HEK293 (cell line): ENCODE results near the gene ISCU.

Source experiments
- FEZF1 ChIP-seq: fragments of 450-650 bp; formaldehyde crosslinking; IDR thresholded peaks from 2 replicates; pipeline ENCODE4 v1.5.1; 2016; ENCODE audit warnings: missing biosample characterization, missing genetic modification characterization
- GFI1B ChIP-seq: fragments of 450-650 bp; formaldehyde crosslinking; IDR thresholded peaks from 2 replicates; pipeline ENCODE4 v1.5.1; 2016; ENCODE audit warnings: missing biosample characterization, missing genetic modification characterization
- GLI2 ChIP-seq: fragments of 450-650 bp; formaldehyde crosslinking; IDR thresholded peaks from 2 replicates; pipeline ENCODE4; 2017; ENCODE audit warnings: missing biosample characterization, missing genetic modification characterization, low read depth, borderline replicate concordance
- GLIS2 ChIP-seq: fragments of 450-650 bp; formaldehyde crosslinking; IDR thresholded peaks from 2 replicates; pipeline ENCODE4 v1.5.1; 2016; ENCODE audit warnings: missing biosample characterization, missing genetic modification characterization
- KLF16 ChIP-seq: fragments of 450-650 bp; formaldehyde crosslinking; IDR thresholded peaks from 2 replicates; pipeline ENCODE4 v1.5.1; 2017; ENCODE audit warnings: missing biosample characterization, missing genetic modification characterization
- KLF9 ChIP-seq: fragments of 450-650 bp; formaldehyde crosslinking; IDR thresholded peaks from 2 replicates; pipeline ENCODE4 v1.5.1; 2016; ENCODE audit warnings: missing biosample characterization, missing genetic modification characterization, low read depth
- PRDM1 ChIP-seq: fragments of 450-650 bp; formaldehyde crosslinking; IDR thresholded peaks from 2 replicates; pipeline ENCODE4; 2016; ENCODE audit warnings: missing biosample characterization, missing genetic modification characterization
- SALL2 ChIP-seq: fragments of 450-650 bp; formaldehyde crosslinking; IDR thresholded peaks from 2 replicates; pipeline ENCODE4 v1.5.0; 2017; ENCODE audit warnings: missing biosample characterization, mild to moderate bottlenecking, missing genetic modification characterization, borderline replicate concordance
- SCRT1 ChIP-seq: fragments of 450-650 bp; formaldehyde crosslinking; IDR thresholded peaks from 2 replicates; pipeline ENCODE4 v1.5.1; 2016; ENCODE audit warnings: missing biosample characterization, missing genetic modification characterization, borderline replicate concordance
- SETDB1 ChIP-seq: IDR thresholded peaks from one replicate; pipeline ENCODE4 v1.6.1; 2017; ENCODE audit warnings: mild to moderate bottlenecking, low read length, moderate library complexity, mixed read lengths; ENCODE audit not compliant: insufficient read length
- TCF7L2 ChIP-seq: IDR thresholded peaks from 2 replicates; pipeline ENCODE4 v1.6.1; 2011; ENCODE audit warnings: low read depth, mild to moderate bottlenecking, inconsistent platforms, low read length, moderate library complexity, borderline replicate concordance
- YY1 ChIP-seq: fragments of 450-650 bp; formaldehyde crosslinking; IDR thresholded peaks from 2 replicates; pipeline ENCODE4 v1.5.1; 2018; ENCODE audit warnings: missing biosample characterization, missing genetic modification characterization
- ZBTB17 ChIP-seq: fragments of 450-650 bp; formaldehyde crosslinking; IDR thresholded peaks from 2 replicates; pipeline ENCODE4 v1.5.1; 2016; ENCODE audit warnings: missing biosample characterization, missing genetic modification characterization
- ZBTB8A ChIP-seq: fragments of 450-650 bp; formaldehyde crosslinking; IDR thresholded peaks from 2 replicates; pipeline ENCODE4 v1.5.1; 2016; ENCODE audit warnings: missing biosample characterization, missing genetic modification characterization
- ZNF19 ChIP-seq: fragments of 450-650 bp; formaldehyde crosslinking; IDR thresholded peaks from 2 replicates; pipeline ENCODE4; 2016; ENCODE audit warnings: missing biosample characterization, missing genetic modification characterization, low read depth
- ZNF23 ChIP-seq: fragments of 450-650 bp; formaldehyde crosslinking; IDR thresholded peaks from 2 replicates; pipeline ENCODE4 v1.5.1; 2016; ENCODE audit warnings: missing biosample characterization, missing genetic modification characterization, borderline replicate concordance
- ZNF248 ChIP-seq: fragments of 450-650 bp; formaldehyde crosslinking; IDR thresholded peaks from 2 replicates; pipeline ENCODE4 v1.5.1; 2017; ENCODE audit warnings: missing biosample characterization, missing genetic modification characterization
- ZNF274 ChIP-seq, 2 experiments: fragments of 200-500 bp in 1 of 2; fragments of 450-650 bp in 1 of 2; sonication (Bioruptor generic) in 1 of 2; formaldehyde crosslinking in 1 of 2; IDR thresholded peaks; 2 replicates each; pipeline versions ENCODE4 v1.5.1 to v1.6.1; 2014 to 2016; ENCODE audit warnings: borderline replicate concordance in 1 of 2, inconsistent platforms in 1 of 2, low read length in 1 of 2, missing biosample characterization in 1 of 2, missing genetic modification characterization in 1 of 2
- ZNF366 ChIP-seq: fragments of 450-650 bp; formaldehyde crosslinking; conservative IDR thresholded peaks from 2 replicates; pipeline ENCODE4 v1.5.1; 2016; ENCODE audit warnings: missing biosample characterization, missing genetic modification characterization
- ZNF391 ChIP-seq: fragments of 450-650 bp; formaldehyde crosslinking; IDR thresholded peaks from 2 replicates; pipeline ENCODE4 v1.5.1; 2016; ENCODE audit warnings: low read depth, missing biosample characterization, missing genetic modification characterization, borderline replicate concordance
- ZNF48 ChIP-seq: fragments of 450-650 bp; formaldehyde crosslinking; IDR thresholded peaks from 2 replicates; pipeline ENCODE4 v1.5.1; 2016; ENCODE audit warnings: missing biosample characterization, missing genetic modification characterization
- ZNF510 ChIP-seq: fragments of 450-650 bp; formaldehyde crosslinking; IDR thresholded peaks from 2 replicates; pipeline ENCODE4 v1.5.1; 2018; ENCODE audit warnings: mild to moderate bottlenecking, missing genetic modification characterization, missing biosample characterization; ENCODE audit not compliant: insufficient replicate concordance
- ZNF521 ChIP-seq: fragments of 450-650 bp; formaldehyde crosslinking; IDR thresholded peaks from 2 replicates; pipeline ENCODE4 v1.5.1; 2017; ENCODE audit warnings: missing biosample characterization, mild to moderate bottlenecking, missing genetic modification characterization
- ZNF530 ChIP-seq: fragments of 450-650 bp; formaldehyde crosslinking; IDR thresholded peaks from 2 replicates; pipeline ENCODE4 v1.5.1; 2016; ENCODE audit warnings: low read depth, missing biosample characterization, missing genetic modification characterization
- ZNF548 ChIP-seq: fragments of 450-650 bp; formaldehyde crosslinking; IDR thresholded peaks from 2 replicates; pipeline ENCODE4 v1.5.1; 2016; ENCODE audit warnings: missing biosample characterization, missing genetic modification characterization
- ZNF596 ChIP-seq: fragments of 450-650 bp; IDR thresholded peaks from 2 replicates; pipeline ENCODE4 v1.5.0; 2018; ENCODE audit warnings: missing biosample characterization, mild to moderate bottlenecking, missing genetic modification characterization, moderate library complexity
- ZNF677 ChIP-seq: fragments of 450-650 bp; IDR thresholded peaks from 2 replicates; pipeline ENCODE4 v1.5.0; 2018; ENCODE audit warnings: missing biosample characterization, mild to moderate bottlenecking, missing genetic modification characterization, moderate library complexity
- ZNF785 ChIP-seq: fragments of 450-650 bp; formaldehyde crosslinking; IDR thresholded peaks from 2 replicates; pipeline ENCODE4 v1.5.1; 2016; ENCODE audit warnings: missing biosample characterization, missing genetic modification characterization
- ZNF843 ChIP-seq: fragments of 450-650 bp; formaldehyde crosslinking; IDR thresholded peaks from 2 replicates; pipeline ENCODE4 v1.5.1; 2016; ENCODE audit warnings: missing biosample characterization, missing genetic modification characterization
- TF ChIP-seq, protein P1 (sequence below): fragments of 450-650 bp; formaldehyde crosslinking; IDR thresholded peaks from 2 replicates; pipeline ENCODE4 v1.5.1; 2016; ENCODE audit warnings: missing biosample characterization, missing genetic modification characterization
- TF ChIP-seq, protein P2 (sequence below): fragments of 450-650 bp; formaldehyde crosslinking; IDR thresholded peaks from 2 replicates; pipeline ENCODE4 v1.5.1; 2017; ENCODE audit warnings: missing biosample characterization, missing genetic modification characterization
- TF ChIP-seq, protein P3 (sequence below): fragments of 450-650 bp; formaldehyde crosslinking; IDR thresholded peaks from 2 replicates; pipeline ENCODE4 v1.5.1; 2016; ENCODE audit warnings: missing biosample characterization, missing genetic modification characterization
- TF ChIP-seq, protein P4 (sequence below): fragments of 450-650 bp; formaldehyde crosslinking; IDR thresholded peaks from 2 replicates; pipeline ENCODE4 v1.5.1; 2016; ENCODE audit warnings: missing biosample characterization, missing genetic modification characterization, low read depth

The ISCU gene

DNA sequence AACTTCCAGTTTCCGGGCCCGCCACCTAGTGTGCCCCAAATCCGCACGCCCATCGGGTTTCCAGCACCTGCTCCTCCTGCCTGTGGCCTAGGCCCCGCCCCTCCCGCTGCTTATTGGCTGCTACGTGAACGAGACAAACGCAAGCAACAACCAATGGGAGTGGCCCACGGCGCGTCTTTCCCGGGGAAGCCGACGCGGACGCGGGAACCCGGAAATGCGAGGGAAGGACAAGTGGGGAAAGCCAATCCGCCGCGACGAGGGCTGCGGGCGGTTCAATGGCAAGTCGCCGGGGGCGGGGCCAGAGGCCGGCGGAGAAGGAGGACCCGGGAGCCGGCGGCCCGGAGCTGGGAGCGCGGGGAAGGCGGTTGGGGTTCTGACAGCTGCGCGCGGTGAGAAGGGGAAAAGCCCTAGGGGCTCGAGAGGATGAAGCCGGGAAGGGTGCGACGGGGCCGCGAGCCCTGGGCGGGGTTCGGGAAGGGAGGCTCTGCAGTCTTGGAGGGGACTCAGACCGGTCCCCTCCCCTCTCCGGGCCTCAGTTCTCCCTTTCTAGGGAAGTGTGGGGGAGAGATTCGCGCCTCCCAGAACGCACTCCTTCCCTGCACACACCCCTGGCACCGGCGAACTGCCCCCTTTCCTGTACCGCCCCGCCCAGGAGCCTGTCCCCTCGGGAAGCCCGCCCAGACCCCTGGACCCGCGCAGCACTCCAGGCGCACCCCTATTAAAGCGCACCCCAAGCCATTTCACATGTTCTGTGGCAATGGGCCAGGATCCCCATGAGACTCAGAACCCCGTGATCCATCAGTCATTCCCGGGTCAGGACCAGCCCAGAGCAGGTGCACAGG lies 47.2 kb upstream of the ISCU start, which contains the start of gene FICD (continued):
- TF ChIP-seq KLF9 (peak; percentile 63), KLF16 (tag by site-specific recombination) (peak; percentile 77), PRDM1 (peak; percentile 41; the same call in 1 of the 2 replicates), ZNF785 (tag by site-specific recombination) (no peak), ZNF391 (tag by site-specific recombination) (peak; percentile 87; the same call in 1 of the 2 replicates), ZNF530 (tag by site-specific recombination) (no peak), ZNF248 (tag by site-specific recombination) (no peak), ZNF19 (no peak), SCRT1 (tag by site-specific recombination) (no peak), ZNF843 (tag by site-specific recombination) (0 out of 2 replicates have a peak, but pooled peaks have one; percentile 14), SETDB1 (no peak), ZNF521 (tag by site-specific recombination) (no peak), TCF7L2 (no peak), ZNF48 (tag by site-specific recombination) (no peak), ZBTB8A (tag by site-specific recombination) (peak; percentile 97), SALL2 (tag by site-specific recombination) (no peak), ZNF510 (tag by site-specific recombination) (no peak), ZNF366 (tag by site-specific recombination) (peak; percentile 32), ZNF548 (no peak), ZNF23 (no peak), GFI1B (no peak), GLIS2 (tag by site-specific recombination) (peak; percentile 63), FEZF1 (tag by site-specific recombination) (no peak), ZNF677 (no peak), YY1 (tag by site-specific recombination) (no peak), ZNF274 (IDR thresholded peaks at IDR 0.05; ENCODE audit: low read length) (no peak), ZNF274 (tag by site-specific recombination; IDR thresholded peaks at IDR 0.05; ENCODE audit: borderline replicate concordance) (no peak), GLI2 (tag by site-specific recombination) (no peak), ZBTB17 (tag by site-specific recombination) (peak; percentile 57; the same call in 1 of the 2 replicates), ZNF596 (no peak)
- TF ChIP-seq, protein P1, sequence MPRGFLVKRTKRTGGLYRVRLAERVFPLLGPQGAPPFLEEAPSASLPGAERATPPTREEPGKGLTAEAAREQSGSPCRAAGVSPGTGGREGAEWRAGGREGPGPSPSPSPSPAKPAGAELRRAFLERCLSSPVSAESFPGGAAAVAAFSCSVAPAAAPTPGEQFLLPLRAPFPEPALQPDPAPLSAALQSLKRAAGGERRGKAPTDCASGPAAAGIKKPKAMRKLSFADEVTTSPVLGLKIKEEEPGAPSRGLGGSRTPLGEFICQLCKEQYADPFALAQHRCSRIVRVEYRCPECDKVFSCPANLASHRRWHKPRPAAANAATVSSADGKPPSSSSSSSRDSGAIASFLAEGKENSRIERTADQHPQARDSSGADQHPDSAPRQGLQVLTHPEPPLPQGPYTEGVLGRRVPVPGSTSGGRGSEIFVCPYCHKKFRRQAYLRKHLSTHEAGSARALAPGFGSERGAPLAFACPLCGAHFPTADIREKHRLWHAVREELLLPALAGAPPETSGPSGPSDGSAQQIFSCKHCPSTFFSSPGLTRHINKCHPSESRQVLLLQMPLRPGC (tag by site-specific recombination): no peak
- TF ChIP-seq, protein P2, sequence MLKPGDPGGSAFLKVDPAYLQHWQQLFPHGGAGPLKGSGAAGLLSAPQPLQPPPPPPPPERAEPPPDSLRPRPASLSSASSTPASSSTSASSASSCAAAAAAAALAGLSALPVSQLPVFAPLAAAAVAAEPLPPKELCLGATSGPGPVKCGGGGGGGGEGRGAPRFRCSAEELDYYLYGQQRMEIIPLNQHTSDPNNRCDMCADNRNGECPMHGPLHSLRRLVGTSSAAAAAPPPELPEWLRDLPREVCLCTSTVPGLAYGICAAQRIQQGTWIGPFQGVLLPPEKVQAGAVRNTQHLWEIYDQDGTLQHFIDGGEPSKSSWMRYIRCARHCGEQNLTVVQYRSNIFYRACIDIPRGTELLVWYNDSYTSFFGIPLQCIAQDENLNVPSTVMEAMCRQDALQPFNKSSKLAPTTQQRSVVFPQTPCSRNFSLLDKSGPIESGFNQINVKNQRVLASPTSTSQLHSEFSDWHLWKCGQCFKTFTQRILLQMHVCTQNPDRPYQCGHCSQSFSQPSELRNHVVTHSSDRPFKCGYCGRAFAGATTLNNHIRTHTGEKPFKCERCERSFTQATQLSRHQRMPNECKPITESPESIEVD (tag by site-specific recombination): no peak
- TF ChIP-seq, protein P3, sequence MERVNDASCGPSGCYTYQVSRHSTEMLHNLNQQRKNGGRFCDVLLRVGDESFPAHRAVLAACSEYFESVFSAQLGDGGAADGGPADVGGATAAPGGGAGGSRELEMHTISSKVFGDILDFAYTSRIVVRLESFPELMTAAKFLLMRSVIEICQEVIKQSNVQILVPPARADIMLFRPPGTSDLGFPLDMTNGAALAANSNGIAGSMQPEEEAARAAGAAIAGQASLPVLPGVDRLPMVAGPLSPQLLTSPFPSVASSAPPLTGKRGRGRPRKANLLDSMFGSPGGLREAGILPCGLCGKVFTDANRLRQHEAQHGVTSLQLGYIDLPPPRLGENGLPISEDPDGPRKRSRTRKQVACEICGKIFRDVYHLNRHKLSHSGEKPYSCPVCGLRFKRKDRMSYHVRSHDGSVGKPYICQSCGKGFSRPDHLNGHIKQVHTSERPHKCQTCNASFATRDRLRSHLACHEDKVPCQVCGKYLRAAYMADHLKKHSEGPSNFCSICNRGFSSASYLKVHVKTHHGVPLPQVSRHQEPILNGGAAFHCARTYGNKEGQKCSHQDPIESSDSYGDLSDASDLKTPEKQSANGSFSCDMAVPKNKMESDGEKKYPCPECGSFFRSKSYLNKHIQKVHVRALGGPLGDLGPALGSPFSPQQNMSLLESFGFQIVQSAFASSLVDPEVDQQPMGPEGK (tag by site-specific recombination): no peak
- TF ChIP-seq, protein P4, sequence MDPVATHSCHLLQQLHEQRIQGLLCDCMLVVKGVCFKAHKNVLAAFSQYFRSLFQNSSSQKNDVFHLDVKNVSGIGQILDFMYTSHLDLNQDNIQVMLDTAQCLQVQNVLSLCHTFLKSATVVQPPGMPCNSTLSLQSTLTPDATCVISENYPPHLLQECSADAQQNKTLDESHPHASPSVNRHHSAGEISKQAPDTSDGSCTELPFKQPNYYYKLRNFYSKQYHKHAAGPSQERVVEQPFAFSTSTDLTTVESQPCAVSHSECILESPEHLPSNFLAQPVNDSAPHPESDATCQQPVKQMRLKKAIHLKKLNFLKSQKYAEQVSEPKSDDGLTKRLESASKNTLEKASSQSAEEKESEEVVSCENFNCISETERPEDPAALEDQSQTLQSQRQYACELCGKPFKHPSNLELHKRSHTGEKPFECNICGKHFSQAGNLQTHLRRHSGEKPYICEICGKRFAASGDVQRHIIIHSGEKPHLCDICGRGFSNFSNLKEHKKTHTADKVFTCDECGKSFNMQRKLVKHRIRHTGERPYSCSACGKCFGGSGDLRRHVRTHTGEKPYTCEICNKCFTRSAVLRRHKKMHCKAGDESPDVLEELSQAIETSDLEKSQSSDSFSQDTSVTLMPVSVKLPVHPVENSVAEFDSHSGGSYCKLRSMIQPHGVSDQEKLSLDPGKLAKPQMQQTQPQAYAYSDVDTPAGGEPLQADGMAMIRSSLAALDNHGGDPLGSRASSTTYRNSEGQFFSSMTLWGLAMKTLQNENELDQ (tag by site-specific recombination): no peak
